Keratinocyte (primary cell): ENCODE data around the gene MTMR10. TPM values are rescaled to one million over a fixed set of nuclear protein-coding genes. Genes with fewer than 3 reads are reported as not detected.

Source experiments
- DNase-seq: peaks from one replicate; pipeline ENCODE4 v3.0.0-alpha.2; 2011; ENCODE audit warnings: low read depth, missing footprints, low spot score
- FAIRE-seq: peaks from 2 replicates; lab custom pipeline; 2011; peaks lifted over from hg19 to GRCh38; lab: Jason Lieb, UNC
- H2AFZ ChIP-seq: 2 replicates; pipeline ENCODE4 v1.6.0; 2012; ENCODE audit warnings: low read length, control low read depth, inconsistent platforms; ENCODE audit not compliant: control insufficient read depth
- H3K27ac ChIP-seq: 2 replicates; pipeline ENCODE4 v1.5.1; 2011; ENCODE audit warnings: low read length; ENCODE audit not compliant: control insufficient read depth, insufficient read depth
- H3K27me3 ChIP-seq: 3 replicates; pipeline ENCODE4 v1.6.0; 2011; ENCODE audit warnings: low read length; ENCODE audit not compliant: control insufficient read depth, insufficient read depth; ENCODE audit errors: extremely low read depth
- H3K36me3 ChIP-seq, 2 experiments: 2 replicates in 1 of 2; 3 replicates in 1 of 2; pipeline ENCODE4 v1.5.1; 2011; ENCODE audit warnings: low read length in 2 of 2, mild to moderate bottlenecking in 1 of 2; ENCODE audit not compliant: control insufficient read depth in 2 of 2, insufficient read depth in 2 of 2; ENCODE audit errors: extremely low read depth in 1 of 2
- H3K4me1 ChIP-seq: 3 replicates; pipeline ENCODE4 v1.5.1; 2011; ENCODE audit warnings: low read length; ENCODE audit not compliant: control insufficient read depth, insufficient read depth; ENCODE audit errors: extremely low read depth
- H3K4me2 ChIP-seq: 3 replicates; pipeline ENCODE4 v1.6.0; 2011; ENCODE audit warnings: low read depth, low read length; ENCODE audit not compliant: control insufficient read depth, insufficient read depth; ENCODE audit errors: extremely low read depth
- H3K4me3 ChIP-seq, 3 experiments: fragments of 200-600 bp in 1 of 3; sonication (generic) in 1 of 3; 2 replicates in 2 of 3; 3 replicates in 1 of 3; pipeline ENCODE4 v1.5.1; 2011 to 2016; ENCODE audit warnings: low read length in 3 of 3, mild to moderate bottlenecking in 3 of 3, control low read depth in 2 of 3, inconsistent platforms in 1 of 3, low read depth in 1 of 3, mixed read lengths in 1 of 3, mixed run types in 1 of 3, moderate library complexity in 1 of 3; ENCODE audit not compliant: control insufficient read depth in 2 of 3, insufficient read depth in 2 of 3; ENCODE audit errors: extremely low read depth in 1 of 3
- H3K79me2 ChIP-seq: 2 replicates; pipeline ENCODE4 v1.6.0; 2012; ENCODE audit warnings: low read length; ENCODE audit not compliant: control insufficient read depth, insufficient read depth
- H3K9ac ChIP-seq: 3 replicates; pipeline ENCODE4 v1.6.0; 2011; ENCODE audit warnings: low read length; ENCODE audit not compliant: control insufficient read depth, insufficient read depth; ENCODE audit errors: extremely low read depth
- H3K9me1 ChIP-seq: 3 replicates; pipeline ENCODE4 v1.6.0; 2011; ENCODE audit warnings: low read length; ENCODE audit not compliant: control insufficient read depth, insufficient read depth; ENCODE audit errors: extremely low read depth
- H3K9me3 ChIP-seq: 2 replicates; pipeline ENCODE4 v1.5.1; 2012; ENCODE audit warnings: low read depth, low read length; ENCODE audit not compliant: control insufficient read depth
- H4K20me1 ChIP-seq: 3 replicates; pipeline ENCODE4 v1.6.0; 2011; ENCODE audit warnings: low read length; ENCODE audit not compliant: control insufficient read depth, insufficient read depth; ENCODE audit errors: extremely low read depth
- CTCF ChIP-seq, 3 experiments: IDR thresholded peaks in 1 of 3; conservative IDR thresholded peaks in 1 of 3; optimal IDR thresholded peaks in 1 of 3; 2 replicates in 2 of 3; 3 replicates in 1 of 3; pipeline versions ENCODE3 to v1.5.1; 2011; ENCODE audit warnings: low read length in 3 of 3, mild to moderate bottlenecking in 3 of 3, moderate library complexity in 2 of 3, control low read depth in 1 of 3, inconsistent platforms in 1 of 3; ENCODE audit not compliant: insufficient read depth in 2 of 3; ENCODE audit errors: extremely low read depth in 1 of 3
- EZH2 ChIP-seq: IDR thresholded peaks from one replicate; pipeline ENCODE4 v1.6.1; 2012; ENCODE audit warnings: inconsistent platforms, mild to moderate bottlenecking, low read length, moderate library complexity
- dilution Hi-C: fragments of 300-500 bp; cut with MboI; formaldehyde crosslinking; loops from one replicate; pipeline ENCODE4 v1.7.0; 2020; ENCODE audit warnings: low sequenced_read_pairs; ENCODE audit not compliant: extremely low pct_ligation_motif_present
- polyA plus RNA-seq, 5 experiments: library from polyadenylated mRNA; depleted of rRNA in 3 of 5; stranded (reverse) in 3 of 5; stranded (forward) in 1 of 5; unstranded in 1 of 5; fragments of >200 nt; gene quantifications; 1 replicate in 1 of 5; 2 replicates in 3 of 5; 3 replicates in 1 of 5; pipeline versions ENCODE4 v1.2.1 to v1.2.3, GENCODE V29; 2011 to 2012; ENCODE audit warnings: missing spikeins in 2 of 5, low read depth in 1 of 5, low replicate concordance in 1 of 5

The MTMR10 gene
- polyA plus RNA-seq, 1 donor (not counting 4 experiments of a cell fraction or from before 2014, with no cell fraction given) = 15.5 TPM

- Histone ChIP-seq H3K79me2 (no peaks in the 10 kb centered on the region), H3K4me1 (peaks cover 2% of the 10 kb centered on the region), H4K20me1 (no peaks in the 10 kb centered on the region), H3K9ac (no peak overlapping the region), H3K9me1 (no peaks in the 10 kb centered on the region), H3K27ac (no peak overlapping the region), H3K36me3 (no peaks in the 10 kb centered on the region), H3K4me2 (no peak overlapping the region), H3K9me3 (peaks cover 1% of the 10 kb centered on the region), H2AFZ (no peak overlapping the region), H3K4me3 (no peak overlapping the region), H3K27me3 (no peaks in the 10 kb centered on the region)
- FAIRE-seq (peak; percentile 26), DNase-seq (no peak)
- TF ChIP-seq CTCF (optimal IDR thresholded peaks at IDR 0.05 in 1 of 3, IDR thresholded peaks at IDR 0.05 in 1 of 3, conservative IDR thresholded peaks at IDR 0.05 in 1 of 3; ENCODE audit: extremely low read depth in 1 of 3, insufficient read depth in 2 of 3, low read length in 3 of 3) (no peak), EZH2 (no peak)
- dilution Hi-C loops = no loop called here
Observed at GRCh38 chr15:31013863-31014607, 22.6 kb upstream of the MTMR10 start.

DNA sequence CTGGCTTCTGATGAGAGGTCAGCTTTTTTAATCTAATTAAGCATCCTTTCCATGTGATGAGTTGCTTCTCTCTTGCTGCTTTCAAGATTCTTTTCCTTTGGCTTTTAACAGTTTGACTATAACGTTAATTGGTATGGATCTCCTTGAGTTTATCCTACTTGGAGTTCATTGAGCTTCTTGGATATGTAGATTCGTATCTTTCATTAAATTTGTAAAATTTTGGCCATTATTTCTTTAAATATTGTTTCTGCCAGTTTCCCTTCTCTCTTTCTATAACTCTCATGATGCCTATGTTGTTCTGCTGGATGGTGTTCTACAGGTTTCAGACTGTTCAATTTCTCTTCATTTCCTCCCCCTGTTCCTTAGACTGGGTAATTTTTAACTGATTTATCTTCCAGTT, 21.0 kb upstream of the MTMR10 start:
- Histone ChIP-seq H4K20me1 (no peaks in the 10 kb centered on the region), H3K27ac (no peak overlapping the region), H3K9ac (no peak overlapping the region), H3K4me3 (no peak overlapping the region), H3K9me3 (peaks cover 1% of the 10 kb centered on the region), H3K4me1 (peaks cover 2% of the 10 kb centered on the region), H2AFZ (no peak overlapping the region), H3K79me2 (no peaks in the 10 kb centered on the region), H3K9me1 (no peaks in the 10 kb centered on the region), H3K4me2 (no peak overlapping the region), H3K27me3 (no peaks in the 10 kb centered on the region), H3K36me3 (no peaks in the 10 kb centered on the region)
- DNase-seq (no peak), FAIRE-seq (peak; percentile 26)
- TF ChIP-seq EZH2 (no peak), CTCF (optimal IDR thresholded peaks at IDR 0.05 in 1 of 3, IDR thresholded peaks at IDR 0.05 in 1 of 3, conservative IDR thresholded peaks at IDR 0.05 in 1 of 3; ENCODE audit: extremely low read depth in 1 of 3, insufficient read depth in 2 of 3, low read length in 3 of 3) (no peak)
- dilution Hi-C loops = no loop called here
